Stimulated activated CD8-positive, alpha-beta memory T cell treated with anti-CD3 and anti-CD28 coated beads, Interleukin-7, amount 100 ng/mL, for 1 hour (primary cell): ENCODE data around the gene MST1R.

Experiments used
- DNase-seq, 2 donors: peaks; one replicate each; pipeline ENCODE4 v3.0.0-alpha.2; 2020; ENCODE audit warnings: low read depth in 2 of 2

Gene MST1R

GRCh38 chr3:49877716-49878115, 26.0 kb downstream of the MST1R start:
- DNase-seq, result no peak

- DNase-seq, result no peak
Observed at GRCh38 chr3:49876567-49876966, 27.1 kb downstream of the MST1R start.

- DNase-seq, result no peak
Observed at GRCh38 chr3:49873623-49874022, 30.1 kb downstream of the MST1R start.

GRCh38 chr3:49872801-49873281, 30.8 kb downstream of the MST1R start:
- DNase-seq, result no peak

- DNase-seq, result no peak
Observed at GRCh38 chr3:49871531-49872153, 32.0 kb downstream of the MST1R start.

GRCh38 chr3:49869525-49870126, 34.0 kb downstream of the MST1R start, which contains the start of gene CAMKV:
Gene CAMKV (minus strand): TSS chr3:49869906. CDS start chr3:49862388, 7,518 bp downstream.
- no peak for DNase-seq

- no peak for DNase-seq
Observed at GRCh38 chr3:49868862-49869466, 34.7 kb downstream of the MST1R start.

GRCh38 chr3:49867871-49868321, 35.8 kb downstream of the MST1R start:
- no peak for DNase-seq

- no peak for DNase-seq
Observed at GRCh38 chr3:49867400-49867799, 36.3 kb downstream of the MST1R start.

GRCh38 chr3:49865198-49865784, 38.4 kb downstream of the MST1R start:
- DNase-seq, result no peak

GRCh38 chr3:49864505-49864904, 39.2 kb downstream of the MST1R start:
- no peak for DNase-seq

GRCh38 chr3:49859576-49860305, 43.9 kb downstream of the MST1R start:
- no peak for DNase-seq

GRCh38 chr3:49856181-49857005, 47.3 kb downstream of the MST1R start, which contains the start of gene TRAIP:
Gene TRAIP (minus strand): TSS chr3:49856564. CDS start chr3:49856453, 111 bp downstream.
- peak; percentile 87 to 92 for DNase-seq

- DNase-seq, result no peak
Observed at GRCh38 chr3:49855662-49856061, 48.0 kb downstream of the MST1R start.

GRCh38 chr3:49845694-49846093, 58.0 kb downstream of the MST1R start:
- no peak for DNase-seq

- no peak for DNase-seq
Observed at GRCh38 chr3:49844464-49845183, 59.0 kb downstream of the MST1R start.

- DNase-seq, result no peak
Observed at GRCh38 chr3:49842843-49843517, 60.7 kb downstream of the MST1R start.

GRCh38 chr3:49841806-49842205, 61.9 kb downstream of the MST1R start:
- no peak for DNase-seq

GRCh38 chr3:49841126-49841696, 62.5 kb downstream of the MST1R start:
- DNase-seq, result no peak
